WTC11 (cell line): ENCODE measurements around the gene ADAMTS15. TPM values are rescaled to one million over a fixed set of nuclear protein-coding genes. Genes with fewer than 3 reads are reported as not detected.

ENCODE experiments used
- ATAC-seq: fragments of 200-7000 bp; cut with Tn5 transposase; 2 replicates; pipeline ENCODE4 v1.10.0; 2021; ENCODE audit warnings: mild to moderate bottlenecking, moderate library complexity
- CTCF ChIA-PET: fragments of 300-600 bp; sonication (Branson Sonifier 250); formaldehyde crosslinking; loops from one replicate; lab custom pipeline; 2021; ENCODE audit warnings: antibody characterized with exemption; lab: Charles Lee
- POLR2A ChIA-PET: fragments of 350-600 bp; sonication (Branson Sonifier 250); formaldehyde crosslinking; loops from one replicate; lab custom pipeline; 2021; ENCODE audit warnings: antibody characterized with exemption; lab: Charles Lee
- DNase-seq: peaks from one replicate; pipeline ENCODE4 v3.0.0; 2021; ENCODE audit warnings: low spot score
- H3K27ac Mint-ChIP-seq: 2 replicates; pipeline ENCODE4 v1.8.0; 2021; ENCODE audit warnings: mixed read lengths
- H3K27me3 Mint-ChIP-seq: 2 replicates; pipeline ENCODE4 v1.8.0; 2021; ENCODE audit warnings: low read depth, mild to moderate bottlenecking, moderate library complexity, mixed read lengths
- H3K36me3 Mint-ChIP-seq: 2 replicates; pipeline ENCODE4 v1.8.0; 2021; ENCODE audit warnings: mixed read lengths
- H3K4me1 Mint-ChIP-seq: 2 replicates; pipeline ENCODE4 v1.8.0; 2022; ENCODE audit warnings: mixed read lengths
- H3K4me3 Mint-ChIP-seq: 2 replicates; pipeline ENCODE4 v1.8.0; 2021; ENCODE audit warnings: mild to moderate bottlenecking, moderate library complexity, mixed read lengths
- H3K9me3 Mint-ChIP-seq: 2 replicates; pipeline ENCODE4 v1.8.0; 2021; ENCODE audit warnings: mixed read lengths
- AFF4 ChIP-seq: sonication (generic); formaldehyde crosslinking; IDR thresholded peaks from 2 replicates; pipeline ENCODE4 v1.8.1; 2023; ENCODE audit warnings: mild to moderate bottlenecking, missing genetic modification reagents, borderline replicate concordance
- ATF1 ChIP-seq: sonication (generic); formaldehyde crosslinking; IDR thresholded peaks from 2 replicates; pipeline ENCODE4 v1.8.1; 2023; ENCODE audit warnings: mild to moderate bottlenecking, moderate library complexity, missing genetic modification reagents
- CTCF ChIP-seq: fragments of 200-600 bp; IDR thresholded peaks from 2 replicates; pipeline ENCODE4 v1.8.0; 2022; ENCODE audit warnings: antibody characterized with exemption
- E2F5 ChIP-seq: sonication (generic); formaldehyde crosslinking; IDR thresholded peaks from 2 replicates; pipeline ENCODE4 v1.8.1; 2022; ENCODE audit warnings: mild to moderate bottlenecking, moderate library complexity, missing genetic modification reagents
- EMX1 ChIP-seq: fragments of 250-450 bp; sonication (Bioruptor Pico); IDR thresholded peaks from 2 replicates; pipeline ENCODE4 v1.8.0; 2021; ENCODE audit warnings: mild to moderate bottlenecking
- FOXP4 ChIP-seq: sonication (generic); formaldehyde crosslinking; IDR thresholded peaks from 2 replicates; pipeline ENCODE4 v1.8.0; 2022; ENCODE audit warnings: mild to moderate bottlenecking, missing genetic modification reagents
- GTF2I ChIP-seq: fragments of 250-450 bp; sonication (Bioruptor Pico); conservative IDR thresholded peaks from 2 replicates; pipeline ENCODE4 v1.4.0; 2021; ENCODE audit warnings: mild to moderate bottlenecking
- IRF1 ChIP-seq: sonication (generic); formaldehyde crosslinking; IDR thresholded peaks from 2 replicates; pipeline ENCODE4 v1.8.0; 2023; ENCODE audit warnings: missing genetic modification reagents
- JAZF1 ChIP-seq: fragments of 250-450 bp; sonication (Bioruptor Pico); IDR thresholded peaks from 2 replicates; pipeline ENCODE4 v1.9.0; 2021; ENCODE audit warnings: moderate library complexity, mild to moderate bottlenecking, inconsistent platforms
- JUN ChIP-seq: sonication (generic); formaldehyde crosslinking; IDR thresholded peaks from 2 replicates; pipeline ENCODE4 v1.8.0; 2023; ENCODE audit warnings: mild to moderate bottlenecking, missing genetic modification reagents
- NR2C2 ChIP-seq: sonication (generic); formaldehyde crosslinking; IDR thresholded peaks from 2 replicates; pipeline ENCODE4 v1.8.0; 2022; ENCODE audit warnings: mild to moderate bottlenecking, missing genetic modification reagents
- PRRX2 ChIP-seq: fragments of 250-450 bp; sonication (Bioruptor Pico); IDR thresholded peaks from 2 replicates; pipeline ENCODE4 v1.8.0; 2021; ENCODE audit warnings: mild to moderate bottlenecking
- SMAD3 ChIP-seq: sonication (generic); formaldehyde crosslinking; IDR thresholded peaks from 2 replicates; pipeline ENCODE4 v1.8.0; 2022; ENCODE audit warnings: missing genetic modification reagents, mild to moderate bottlenecking, borderline replicate concordance
- TEAD1 ChIP-seq: sonication (generic); formaldehyde crosslinking; IDR thresholded peaks from 2 replicates; pipeline ENCODE4 v1.8.0; 2022; ENCODE audit warnings: mild to moderate bottlenecking, missing genetic modification reagents
- ZNF121 ChIP-seq: sonication (generic); formaldehyde crosslinking; IDR thresholded peaks from 2 replicates; pipeline ENCODE4 v1.8.0; 2023; ENCODE audit warnings: missing genetic modification reagents
- ZNF232 ChIP-seq: sonication (generic); formaldehyde crosslinking; IDR thresholded peaks from 2 replicates; pipeline ENCODE4 v1.8.0; 2022; ENCODE audit warnings: mild to moderate bottlenecking, missing genetic modification reagents
- ZNF396 ChIP-seq: fragments of 250-450 bp; sonication (Bioruptor Pico); IDR thresholded peaks from 2 replicates; pipeline ENCODE4 v1.8.0; 2021; ENCODE audit warnings: mild to moderate bottlenecking, moderate library complexity, borderline replicate concordance
- total RNA-seq: library from RNA; stranded (reverse); gene quantifications from 3 replicates; pipeline ENCODE4 v1.2.3, GENCODE V29; 2021
- TF ChIP-seq, protein P1 (sequence below): sonication (generic); formaldehyde crosslinking; IDR thresholded peaks from 2 replicates; pipeline ENCODE4 v1.8.0; 2022; ENCODE audit warnings: mild to moderate bottlenecking, missing genetic modification reagents
- TF ChIP-seq, protein P2 (sequence below): fragments of 250-450 bp; sonication (Bioruptor Pico); IDR thresholded peaks from 2 replicates; pipeline ENCODE4 v1.9.0; 2021; ENCODE audit warnings: mild to moderate bottlenecking
- TF ChIP-seq, protein P3 (sequence below): sonication (generic); formaldehyde crosslinking; IDR thresholded peaks from 2 replicates; pipeline ENCODE4 v1.8.1; 2023; ENCODE audit warnings: mild to moderate bottlenecking, missing genetic modification reagents, moderate library complexity

ADAMTS15 gene
- total RNA-seq, 1 experiment from 2014 or later: 3.7 TPM

GRCh38 chr11:130413405-130414106 is 34.9 kb upstream of the ADAMTS15 start:
- ChIA-PET POLR2A (no interaction called here), CTCF (interaction anchor here (0.6 to 1.9 kb wide), 3 partner anchors 9 to 414 kb away, joined by 3 to 6 read pairs (median 3); no protein-coding TSS in a partner anchor)
- no peak overlapping the region for H3K4me3 Mint-ChIP-seq
- no peaks in the 10 kb centered on the region for H3K27me3 Mint-ChIP-seq
- no peaks in the 10 kb centered on the region for H3K9me3 Mint-ChIP-seq
- ATAC-seq: 0 out of 2 replicates have a peak, but pooled peaks have one; percentile 8
- TF ChIP-seq, protein P1, sequence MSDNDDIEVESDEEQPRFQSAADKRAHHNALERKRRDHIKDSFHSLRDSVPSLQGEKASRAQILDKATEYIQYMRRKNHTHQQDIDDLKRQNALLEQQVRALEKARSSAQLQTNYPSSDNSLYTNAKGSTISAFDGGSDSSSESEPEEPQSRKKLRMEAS (CRISPR knock-in tag): no peak
- TF ChIP-seq ATF1 (CRISPR knock-in tag) (no peak), SMAD3 (no peak), JAZF1 (CRISPR knock-in tag) (no peak), CTCF (no peak), TEAD1 (CRISPR knock-in tag) (no peak), E2F5 (no peak), ZNF232 (CRISPR knock-in tag) (no peak), ZNF121 (CRISPR knock-in tag) (no peak), GTF2I (CRISPR knock-in tag) (no peak), FOXP4 (no peak), PRRX2 (CRISPR knock-in tag) (no peak), EMX1 (CRISPR knock-in tag) (no peak), ZNF396 (CRISPR knock-in tag) (no peak), AFF4 (no peak), JUN (CRISPR knock-in tag) (no peak), NR2C2 (CRISPR knock-in tag) (no peak), IRF1 (CRISPR knock-in tag) (no peak)
- TF ChIP-seq, protein P2, sequence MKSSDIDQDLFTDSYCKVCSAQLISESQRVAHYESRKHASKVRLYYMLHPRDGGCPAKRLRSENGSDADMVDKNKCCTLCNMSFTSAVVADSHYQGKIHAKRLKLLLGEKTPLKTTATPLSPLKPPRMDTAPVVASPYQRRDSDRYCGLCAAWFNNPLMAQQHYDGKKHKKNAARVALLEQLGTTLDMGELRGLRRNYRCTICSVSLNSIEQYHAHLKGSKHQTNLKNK: no peak
- TF ChIP-seq, protein P3, sequence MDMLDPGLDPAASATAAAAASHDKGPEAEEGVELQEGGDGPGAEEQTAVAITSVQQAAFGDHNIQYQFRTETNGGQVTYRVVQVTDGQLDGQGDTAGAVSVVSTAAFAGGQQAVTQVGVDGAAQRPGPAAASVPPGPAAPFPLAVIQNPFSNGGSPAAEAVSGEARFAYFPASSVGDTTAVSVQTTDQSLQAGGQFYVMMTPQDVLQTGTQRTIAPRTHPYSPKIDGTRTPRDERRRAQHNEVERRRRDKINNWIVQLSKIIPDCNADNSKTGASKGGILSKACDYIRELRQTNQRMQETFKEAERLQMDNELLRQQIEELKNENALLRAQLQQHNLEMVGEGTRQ (CRISPR knock-in tag): no peak
- H3K4me1 Mint-ChIP-seq: peaks cover 31% of the 10 kb centered on the region
- 0 out of 2 replicates have a peak overlapping the region, but pooled peaks have one; percentile 49 for H3K27ac Mint-ChIP-seq
- peaks cover 3% of the 10 kb centered on the region for H3K36me3 Mint-ChIP-seq
- DNase-seq: no peak
